NT2/D1 (cell line): ENCODE results near the gene EEA1.
"Not testable (repeated sequence)": the region's sequence is repeated elsewhere in the genome, so short reads cannot be mapped to it uniquely, and the experiment has no call there.

ENCODE experiments used
- DNase-seq: peaks from one replicate; pipeline ENCODE4 v3.0.0-alpha.2; 2011; ENCODE audit warnings: low read depth, low spot score
- H3K27me3 ChIP-seq: 2 replicates; pipeline ENCODE4 v1.6.0; 2011; ENCODE audit warnings: mild to moderate bottlenecking; ENCODE audit not compliant: insufficient read length, insufficient read depth
- H3K36me3 ChIP-seq: 2 replicates; pipeline ENCODE4 v1.6.1; 2011; ENCODE audit warnings: mild to moderate bottlenecking, low read length, mixed read lengths; ENCODE audit not compliant: insufficient read depth, insufficient read length
- H3K4me1 ChIP-seq: 2 replicates; pipeline ENCODE4 v1.5.1; 2011; ENCODE audit not compliant: insufficient read depth, insufficient read length
- H3K4me3 ChIP-seq: 2 replicates; pipeline ENCODE4 v1.5.1; 2011; ENCODE audit warnings: low read depth; ENCODE audit not compliant: insufficient read length
- H3K9ac ChIP-seq: 2 replicates; pipeline ENCODE4 v1.6.0; 2011; ENCODE audit warnings: low read depth; ENCODE audit not compliant: insufficient read length
- H3K9me3 ChIP-seq: 2 replicates; pipeline ENCODE4 v1.5.1; 2011; ENCODE audit warnings: mild to moderate bottlenecking, low read length; ENCODE audit not compliant: insufficient read depth
- SUZ12 ChIP-seq: IDR thresholded peaks from 2 replicates; pipeline ENCODE4 v1.6.1; 2011; ENCODE audit not compliant: insufficient read length, insufficient read depth; ENCODE audit errors: extremely low read depth
- YY1 ChIP-seq: IDR thresholded peaks from 2 replicates; pipeline ENCODE4 v1.6.1; 2011; ENCODE audit not compliant: insufficient read length, insufficient read depth
- ZNF274 ChIP-seq: IDR thresholded peaks from 2 replicates; pipeline ENCODE4 v1.6.1; 2011; ENCODE audit warnings: mild to moderate bottlenecking, low read depth, low read length

The EEA1 gene

GRCh38 chr12:92802906-92803305 lies 126.2 kb downstream of the EEA1 start:
- Histone ChIP-seq H3K4me1 (no peaks in the 10 kb centered on the region), H3K36me3 (peaks cover 11% of the 10 kb centered on the region), H3K9ac (no peak overlapping the region), H3K9me3 (peaks cover 10% of the 10 kb centered on the region; the same call in 1 of the 2 replicates), H3K4me3 (no peak overlapping the region), H3K27me3 (no peaks in the 10 kb centered on the region)
- DNase-seq = no peak
- TF ChIP-seq SUZ12 (no peak), ZNF274 (no peak), YY1 (no peak)

GRCh38 chr12:92796650-92797049 lies 132.4 kb downstream of the EEA1 start:
- Histone ChIP-seq H3K4me1 (no peaks in the 10 kb centered on the region), H3K4me3 (no peak overlapping the region), H3K27me3 (no peaks in the 10 kb centered on the region), H3K9ac (no peak overlapping the region), H3K9me3 (no peaks in the 10 kb centered on the region), H3K36me3 (peaks cover 15% of the 10 kb centered on the region)
- no peak for DNase-seq
- no peak for TF ChIP-seq ZNF274
- no peak for TF ChIP-seq YY1
- TF ChIP-seq SUZ12 = no peak

GRCh38 chr12:92794814-92795213 lies 134.3 kb downstream of the EEA1 start:
- Histone ChIP-seq H3K4me3 (no peak overlapping the region), H3K9ac (no peak overlapping the region), H3K36me3 (peaks cover 15% of the 10 kb centered on the region), H3K27me3 (no peaks in the 10 kb centered on the region), H3K4me1 (no peaks in the 10 kb centered on the region), H3K9me3 (no peaks in the 10 kb centered on the region)
- no peak for DNase-seq
- TF ChIP-seq SUZ12 (no peak), ZNF274 (no peak), YY1 (no peak)

- DNase-seq, H3K9me3 ChIP-seq, H3K27me3 ChIP-seq, H3K9ac ChIP-seq, H3K4me3 ChIP-seq, H3K4me1 ChIP-seq: not testable (repeated sequence)
- H3K36me3 ChIP-seq = peaks cover 15% of the 10 kb centered on the region
These were observed 134.7 kb downstream of the EEA1 start for GRCh38 chr12:92794356-92794755.

- peaks cover 3% of the 10 kb centered on the region for H3K36me3 ChIP-seq
- H3K9ac ChIP-seq = no peak overlapping the region
- TF ChIP-seq ZNF274 (no peak), SUZ12 (no peak), YY1 (no peak)
- no peak for DNase-seq
- no peaks in the 10 kb centered on the region for H3K27me3 ChIP-seq
- H3K9me3 ChIP-seq = no peaks in the 10 kb centered on the region
- H3K4me3 ChIP-seq = no peak overlapping the region
- H3K4me1 ChIP-seq = no peaks in the 10 kb centered on the region
These were observed 143.1 kb downstream of the EEA1 start for GRCh38 chr12:92786045-92786444.

- TF ChIP-seq ZNF274 (no peak), SUZ12 (no peak), YY1 (no peak)
- H3K9ac ChIP-seq = no peak overlapping the region
- H3K4me1 ChIP-seq = no peaks in the 10 kb centered on the region
- no peak for DNase-seq
- no peaks in the 10 kb centered on the region for H3K9me3 ChIP-seq
- no peak overlapping the region for H3K4me3 ChIP-seq
- H3K36me3 ChIP-seq = peaks cover 3% of the 10 kb centered on the region
- H3K27me3 ChIP-seq = no peaks in the 10 kb centered on the region
These were observed 143.5 kb downstream of the EEA1 start for GRCh38 chr12:92785563-92785950.

- no peak overlapping the region for H3K4me3 ChIP-seq
- no peaks in the 10 kb centered on the region for H3K27me3 ChIP-seq
- H3K9ac ChIP-seq = no peak overlapping the region
- TF ChIP-seq YY1 = no peak
- TF ChIP-seq ZNF274 = no peak
- TF ChIP-seq SUZ12 = no peak
- no peaks in the 10 kb centered on the region for H3K9me3 ChIP-seq
- H3K4me1 ChIP-seq = no peaks in the 10 kb centered on the region
- DNase-seq = peak; percentile 52
- H3K36me3 ChIP-seq = peaks cover 3% of the 10 kb centered on the region
These were observed 144.1 kb downstream of the EEA1 start for GRCh38 chr12:92784797-92785562.
